Astrocyte (in vitro differentiated cells and primary cell): ENCODE data around the gene SOSTDC1.

Experiments used
- CTCF ChIP-seq: IDR thresholded peaks from 2 replicates; pipeline ENCODE4 v1.5.1; 2011; ENCODE audit warnings: low read depth, mild to moderate bottlenecking, inconsistent platforms, low read length, moderate library complexity; ENCODE audit not compliant: insufficient read depth
- EZH2 ChIP-seq: IDR thresholded peaks from 2 replicates; pipeline ENCODE4 v1.6.1; 2012; ENCODE audit warnings: mild to moderate bottlenecking, low read length, inconsistent platforms; ENCODE audit not compliant: insufficient read depth

- TF ChIP-seq CTCF (no peak), EZH2 (no peak)
Observed at GRCh38 chr7:16502303-16502702, 36.8 kb upstream of the SOSTDC1 start.
